ENCODE measurements around the gene COTL1. TPM values are rescaled to one million over a fixed set of nuclear protein-coding genes. Genes with fewer than 3 reads are reported as not detected.
A peak's percentile ranks its signal among the peaks of the same experiment; 100 is the strongest.

The COTL1 gene
- total and polyA plus RNA-seq, 4 donors = 62.4 to 223 (median 142) TPM

- ATAC-seq (ENCODE audit: insufficient read depth, low FRiP score) = no peak
- Histone ChIP-seq H3K9me3 (ENCODE audit: control insufficient read depth in 4 of 4, insufficient read depth in 3 of 4, low read length in 3 of 4) (peaks cover 0 to 3% (median under 1%) of the 10 kb centered on the region in 4 donors), H3K27ac (ENCODE audit: low read depth in 1 of 2, low read length in 1 of 2) (no peak overlapping the region), H3K4me1 (ENCODE audit: control insufficient read depth in 5 of 5, insufficient read depth in 5 of 5, low read length in 5 of 5) (peaks cover 0 to 14% (median 6%) of the 10 kb centered on the region in 5 donors), H3K27me3 (ENCODE audit: control insufficient read depth in 3 of 3, insufficient read depth in 3 of 3, low read length in 2 of 3) (no peaks in the 10 kb centered on the region), H3K36me3 (ENCODE audit: control insufficient read depth in 4 of 4, insufficient read depth in 4 of 4, low read length in 4 of 4) (no peaks in the 10 kb centered on the region), H3K4me3 (no peak overlapping the region), H3K9ac (ENCODE audit: insufficient read depth in 1 of 2, low read length in 2 of 2) (no peak overlapping the region)
- 86% methylated on average over 14 of the region's 14 CpGs for WGBS, 2 donors
- TF ChIP-seq, protein P1, sequence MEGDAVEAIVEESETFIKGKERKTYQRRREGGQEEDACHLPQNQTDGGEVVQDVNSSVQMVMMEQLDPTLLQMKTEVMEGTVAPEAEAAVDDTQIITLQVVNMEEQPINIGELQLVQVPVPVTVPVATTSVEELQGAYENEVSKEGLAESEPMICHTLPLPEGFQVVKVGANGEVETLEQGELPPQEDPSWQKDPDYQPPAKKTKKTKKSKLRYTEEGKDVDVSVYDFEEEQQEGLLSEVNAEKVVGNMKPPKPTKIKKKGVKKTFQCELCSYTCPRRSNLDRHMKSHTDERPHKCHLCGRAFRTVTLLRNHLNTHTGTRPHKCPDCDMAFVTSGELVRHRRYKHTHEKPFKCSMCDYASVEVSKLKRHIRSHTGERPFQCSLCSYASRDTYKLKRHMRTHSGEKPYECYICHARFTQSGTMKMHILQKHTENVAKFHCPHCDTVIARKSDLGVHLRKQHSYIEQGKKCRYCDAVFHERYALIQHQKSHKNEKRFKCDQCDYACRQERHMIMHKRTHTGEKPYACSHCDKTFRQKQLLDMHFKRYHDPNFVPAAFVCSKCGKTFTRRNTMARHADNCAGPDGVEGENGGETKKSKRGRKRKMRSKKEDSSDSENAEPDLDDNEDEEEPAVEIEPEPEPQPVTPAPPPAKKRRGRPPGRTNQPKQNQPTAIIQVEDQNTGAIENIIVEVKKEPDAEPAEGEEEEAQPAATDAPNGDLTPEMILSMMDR (IDR thresholded peaks at IDR 0.05; ENCODE audit: control extremely low read depth, extremely low read depth) = no peak
- no peak for DNase-seq
These were observed 93.4 kb downstream of the COTL1 start for GRCh38 chr16:84524346-84524920.

DNA sequence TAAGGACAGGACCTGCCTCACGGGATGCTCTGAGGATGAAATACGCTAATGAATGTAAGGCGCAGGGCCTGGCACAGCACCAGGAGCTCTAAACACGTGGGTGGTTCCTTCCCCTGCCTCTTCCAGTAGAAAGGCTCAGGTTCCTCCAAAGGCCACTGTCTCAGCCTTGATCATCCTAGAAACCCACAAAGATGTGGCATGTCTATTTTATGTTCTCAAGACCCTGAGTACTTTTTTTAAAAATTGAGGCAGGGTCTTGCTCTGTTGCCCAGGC is 96.4 kb downstream of the COTL1 start:
- H3K4me3 ChIP-seq = no peak overlapping the region
- no peaks in the 10 kb centered on the region for H3K9me3 ChIP-seq (ENCODE audit: control insufficient read depth in 4 of 4, insufficient read depth in 3 of 4, low read length in 3 of 4)
- H3K27ac ChIP-seq (ENCODE audit: low read depth in 1 of 2, low read length in 1 of 2) = no peak overlapping the region
- no peak overlapping the region for H3K9ac ChIP-seq (ENCODE audit: insufficient read depth in 1 of 2, low read length in 2 of 2)
- H3K27me3 ChIP-seq (ENCODE audit: control insufficient read depth in 3 of 3, insufficient read depth in 3 of 3, low read length in 2 of 3) = no peaks in the 10 kb centered on the region
- no peaks in the 10 kb centered on the region for H3K36me3 ChIP-seq (ENCODE audit: control insufficient read depth in 4 of 4, insufficient read depth in 4 of 4, low read length in 4 of 4)
- WGBS, 2 donors = 66 to 88% methylated on average over 4 of the region's 4 CpGs
- no peak for DNase-seq
- H3K4me1 ChIP-seq (ENCODE audit: control insufficient read depth in 5 of 5, insufficient read depth in 5 of 5, low read length in 5 of 5) = peaks cover 0 to 6% (median 0%) of the 10 kb centered on the region in 5 donors
- TF ChIP-seq, protein P1 (IDR thresholded peaks at IDR 0.05; ENCODE audit: control extremely low read depth, extremely low read depth) = no peak
- ATAC-seq (ENCODE audit: insufficient read depth, low FRiP score) = no peak

- no peak for DNase-seq
- TF ChIP-seq, protein P1 (IDR thresholded peaks at IDR 0.05; ENCODE audit: control extremely low read depth, extremely low read depth) = no peak
- 62 to 65% methylated on average over 17 of the region's 17 CpGs for WGBS, 2 donors
- Histone ChIP-seq H3K27me3 (ENCODE audit: control insufficient read depth in 3 of 3, insufficient read depth in 3 of 3, low read length in 2 of 3) (no peaks in the 10 kb centered on the region), H3K9me3 (ENCODE audit: control insufficient read depth in 4 of 4, insufficient read depth in 3 of 4, low read length in 3 of 4) (no peaks in the 10 kb centered on the region), H3K9ac (ENCODE audit: insufficient read depth in 1 of 2, low read length in 2 of 2) (no peak overlapping the region), H3K36me3 (ENCODE audit: control insufficient read depth in 4 of 4, insufficient read depth in 4 of 4, low read length in 4 of 4) (no peaks in the 10 kb centered on the region), H3K4me1 (ENCODE audit: control insufficient read depth in 5 of 5, insufficient read depth in 5 of 5, low read length in 5 of 5) (peaks cover 0 to 5% (median 0%) of the 10 kb centered on the region in 5 donors), H3K4me3 (no peak overlapping the region), H3K27ac (ENCODE audit: low read depth in 1 of 2, low read length in 1 of 2) (no peak overlapping the region)
- peak; percentile 66 for ATAC-seq (ENCODE audit: insufficient read depth, low FRiP score)
These were observed 97.0 kb downstream of the COTL1 start for GRCh38 chr16:84520725-84521496.
